HG03066 (cell line): ENCODE results near the gene TP73.

ENCODE experiments used
- ATAC-seq: cut with Tn5 transposase; IDR thresholded peaks from one replicate; pipeline ENCODE4 v1.9.1; 2021; ENCODE audit warnings: low read depth; ENCODE audit not compliant: unreplicated experiment

Gene TP73

DNA sequence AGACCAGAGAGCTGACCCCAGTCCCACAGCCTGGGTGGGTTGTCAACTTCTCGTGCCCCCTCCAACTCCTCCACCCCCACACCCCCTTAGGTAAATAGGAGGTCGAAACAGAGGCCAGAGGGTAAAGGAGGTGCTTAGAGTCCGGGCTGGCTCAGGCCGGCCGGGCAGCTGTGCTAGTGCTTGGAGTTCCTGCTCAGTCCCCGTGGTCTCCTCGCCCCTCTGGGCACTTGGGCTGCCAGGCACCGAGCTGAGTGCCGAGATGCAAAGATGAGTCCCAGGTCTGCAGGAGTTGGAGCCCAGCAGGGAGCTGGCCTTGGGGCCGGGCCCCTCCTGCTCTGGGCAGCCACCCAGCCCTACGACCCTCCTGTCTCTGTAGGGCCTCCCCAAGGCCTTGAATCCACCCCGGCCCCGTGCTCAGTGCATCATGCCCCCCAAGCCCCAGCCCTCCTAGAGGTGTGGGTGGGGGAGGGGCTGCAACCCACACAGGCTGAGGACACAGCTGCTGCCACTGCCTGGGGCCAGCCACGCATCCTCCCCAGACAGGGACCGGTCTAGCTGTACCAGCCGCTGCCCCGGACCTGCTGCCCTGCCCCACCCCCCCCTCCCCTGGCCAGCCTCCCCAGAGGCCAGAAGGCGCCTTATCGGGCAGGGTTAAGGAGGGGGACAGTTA, 122.1 kb downstream of the TP73 start:
- ATAC-seq = no peak

DNA sequence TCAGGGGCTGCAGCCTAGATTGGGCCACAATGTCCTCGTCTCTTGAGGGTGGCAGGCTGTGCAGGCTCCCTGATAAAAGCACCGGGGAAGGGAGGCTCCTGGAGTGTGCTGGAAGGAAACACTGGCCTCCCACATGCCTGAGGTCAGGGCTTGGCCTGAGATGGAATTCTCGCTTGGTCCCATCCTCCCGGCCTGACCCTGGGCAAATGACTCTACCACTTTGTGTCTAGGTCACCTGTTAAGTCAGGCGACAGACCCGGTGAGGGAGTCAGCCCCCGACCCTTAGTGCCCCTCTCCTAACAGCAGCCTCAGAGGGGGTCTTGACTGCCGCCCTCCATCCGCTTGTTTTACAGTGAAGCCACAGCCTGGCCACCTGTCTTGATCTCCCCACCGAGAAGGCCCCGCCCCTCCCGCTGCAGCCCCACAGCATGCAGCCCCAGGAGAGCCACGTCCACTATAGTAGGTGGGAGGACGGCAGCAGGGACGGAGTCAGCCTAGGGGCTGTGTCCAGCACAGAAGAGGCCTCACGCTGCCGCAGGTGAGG, 122.7 kb downstream of the TP73 start:
- no peak for ATAC-seq

DNA sequence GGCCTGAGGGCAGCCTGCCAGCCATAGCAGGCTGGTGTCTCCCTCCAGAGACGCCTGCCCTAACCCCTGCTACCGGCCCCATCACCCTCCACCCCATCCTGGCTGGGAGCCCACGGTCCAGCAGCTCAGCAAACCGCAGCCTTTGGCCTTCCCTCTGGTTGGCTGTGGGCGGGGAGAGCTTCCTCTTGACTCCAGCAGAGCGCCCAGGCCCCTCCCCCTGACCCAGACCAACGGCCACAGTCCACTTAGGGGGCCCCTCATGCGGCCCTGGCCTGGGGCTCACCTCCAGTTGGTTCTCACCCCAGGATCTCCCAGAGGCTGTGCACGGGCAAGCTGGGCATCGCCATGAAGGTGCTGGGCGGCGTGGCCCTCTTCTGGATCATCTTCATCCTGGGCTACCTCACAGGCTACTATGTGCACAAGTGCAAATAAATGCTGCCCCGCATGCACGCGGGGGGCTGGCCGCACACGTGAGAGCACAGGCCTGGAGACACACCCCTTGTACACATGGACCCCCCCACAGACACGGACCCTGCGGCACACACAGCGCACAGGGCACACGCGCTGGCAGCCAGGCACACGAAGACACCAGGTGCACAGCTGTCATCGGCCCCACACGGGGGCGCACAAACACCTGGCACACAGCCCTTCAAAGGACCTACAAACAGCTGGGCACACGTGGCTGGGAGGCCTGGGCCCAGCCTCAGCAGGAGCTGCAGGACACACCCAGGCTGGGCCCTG, 123.3 kb downstream of the TP73 start:
- no peak for ATAC-seq

DNA sequence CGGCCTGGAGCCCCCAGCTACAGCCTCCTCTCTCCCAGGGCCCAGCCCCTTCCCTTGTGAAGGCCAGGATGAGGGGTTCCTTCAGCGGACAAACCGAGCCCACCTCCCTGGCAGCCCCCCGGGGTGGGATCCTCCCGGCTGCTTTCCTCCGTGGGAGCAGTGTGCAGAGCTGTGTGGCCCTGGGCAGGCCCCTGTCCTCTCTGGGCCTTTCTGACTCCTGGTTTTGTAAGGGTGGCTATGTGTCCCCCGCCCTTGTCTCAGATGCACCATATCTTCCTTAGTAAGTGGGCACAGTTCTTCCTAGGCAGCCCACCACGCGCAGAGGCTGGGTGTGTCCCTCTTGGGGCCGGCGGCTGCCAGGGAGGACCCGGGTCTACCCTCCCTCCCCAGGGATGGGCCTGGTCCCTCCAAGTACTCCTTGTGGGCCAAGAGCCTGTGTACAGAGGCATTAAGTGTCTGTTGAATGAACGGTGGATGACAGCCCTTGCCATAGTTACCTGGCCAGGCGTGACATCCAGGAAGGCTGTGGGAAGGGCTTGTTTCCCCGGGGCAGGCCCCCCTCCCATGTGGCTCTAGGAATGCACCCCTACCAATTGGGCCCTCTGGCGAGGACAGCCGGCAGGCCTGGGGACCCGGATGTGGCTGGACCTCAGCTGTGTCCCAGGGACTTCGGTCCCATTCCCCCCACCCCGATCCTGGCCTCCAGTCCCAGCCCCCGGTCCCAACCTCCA, 124.1 kb downstream of the TP73 start:
- no peak for ATAC-seq

DNA sequence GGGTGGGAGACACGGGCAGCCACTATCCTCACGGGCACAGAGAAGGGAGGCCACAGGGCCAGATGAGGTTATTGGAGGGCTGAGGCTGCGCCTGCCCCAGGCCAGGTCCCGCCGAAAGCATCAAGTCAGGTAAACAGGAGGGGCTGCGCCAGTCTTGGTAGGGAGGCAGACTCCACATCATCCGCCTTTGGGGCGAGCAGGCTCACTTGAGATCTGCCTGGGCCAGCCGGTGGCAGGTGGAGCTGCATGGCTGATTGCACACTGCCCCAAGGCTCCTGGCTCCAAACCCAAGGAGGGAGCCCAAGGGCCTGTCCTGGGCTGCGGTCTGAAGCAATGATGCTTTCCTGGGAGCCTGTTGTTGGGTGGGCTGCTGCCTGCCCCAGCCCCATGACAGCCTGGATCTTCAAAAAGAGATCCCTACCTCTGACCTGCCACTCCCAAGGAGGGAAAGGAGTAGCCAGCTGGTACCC, 124.8 kb downstream of the TP73 start:
- ATAC-seq = no peak

DNA sequence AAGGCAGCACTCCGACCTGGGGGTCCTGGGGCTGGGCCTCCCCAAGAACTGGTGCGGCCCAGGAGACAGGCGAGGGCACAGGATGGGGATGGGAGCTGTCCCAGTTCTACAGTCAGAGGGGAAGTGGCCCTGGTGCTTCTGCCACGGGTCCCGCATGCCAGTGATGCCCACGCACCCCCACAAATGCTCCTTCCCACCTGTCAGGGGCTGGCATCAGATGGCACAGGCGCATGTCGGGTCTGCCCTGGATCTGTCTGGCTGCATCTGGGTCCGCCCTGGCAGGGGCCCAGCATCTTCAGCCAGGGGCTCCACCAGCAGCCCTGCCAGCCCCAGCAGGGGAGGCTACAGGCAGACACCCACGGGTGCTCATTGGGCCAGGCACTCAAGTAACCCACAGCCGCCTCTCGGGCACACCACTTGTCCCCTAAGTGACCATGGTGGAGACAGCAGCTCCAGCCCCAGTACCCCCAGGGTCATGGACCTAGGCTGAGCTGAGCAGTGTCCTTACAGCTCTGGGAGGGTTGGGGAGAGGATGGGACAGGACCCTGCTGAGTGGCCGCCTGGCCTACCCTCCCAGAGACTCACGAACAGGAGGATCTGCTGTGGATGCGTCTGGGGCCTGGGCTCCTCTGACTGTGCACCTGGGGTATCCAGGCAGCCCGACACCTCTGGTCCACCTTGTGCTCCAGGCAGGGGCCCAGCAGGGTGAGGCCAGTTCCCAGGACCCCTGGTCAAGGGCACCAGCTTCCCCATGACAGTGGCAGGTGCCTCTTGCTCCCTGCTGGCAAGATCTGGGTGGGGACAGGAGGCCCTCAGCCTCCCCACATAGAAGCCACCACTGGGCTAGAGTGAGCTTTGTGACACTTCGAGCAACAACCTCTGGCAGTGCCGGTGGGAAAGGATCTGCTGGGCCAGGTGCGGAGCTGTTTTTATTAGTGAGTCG, 125.6 kb downstream of the TP73 start:
- no peak for ATAC-seq

DNA sequence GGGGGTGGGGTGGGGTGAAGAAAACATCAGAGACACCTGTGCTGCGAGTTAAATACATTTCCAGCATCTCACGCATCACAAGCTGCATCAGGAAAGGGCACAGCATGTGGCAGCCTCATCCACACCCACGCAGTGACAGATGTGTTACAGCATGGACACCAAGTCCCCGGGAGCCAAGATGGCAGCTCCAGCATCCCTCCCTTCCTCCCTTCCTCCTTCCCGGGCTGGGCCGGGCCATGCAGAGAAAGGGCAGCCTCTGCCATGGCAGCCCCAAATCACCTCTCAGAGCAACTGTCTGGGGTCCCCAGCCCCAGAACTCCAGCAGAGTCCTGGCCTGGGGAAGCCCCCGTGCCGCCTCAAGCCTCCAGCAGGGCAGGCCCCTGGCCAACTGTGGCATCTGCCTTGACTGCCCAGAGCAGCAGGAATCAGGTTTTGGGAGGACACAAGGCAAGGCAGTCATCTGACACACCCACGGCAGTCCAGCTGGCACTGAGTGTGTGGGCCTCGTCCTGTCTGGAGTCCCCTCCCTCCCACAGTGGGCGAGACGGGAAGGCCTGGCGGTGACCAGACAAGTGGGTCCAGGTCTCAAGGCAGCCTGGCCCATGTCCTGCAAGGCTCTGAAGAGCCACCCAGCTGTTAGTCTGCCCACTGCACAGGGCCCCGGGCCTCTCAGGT, 126.4 kb downstream of the TP73 start:
- no peak for ATAC-seq

DNA sequence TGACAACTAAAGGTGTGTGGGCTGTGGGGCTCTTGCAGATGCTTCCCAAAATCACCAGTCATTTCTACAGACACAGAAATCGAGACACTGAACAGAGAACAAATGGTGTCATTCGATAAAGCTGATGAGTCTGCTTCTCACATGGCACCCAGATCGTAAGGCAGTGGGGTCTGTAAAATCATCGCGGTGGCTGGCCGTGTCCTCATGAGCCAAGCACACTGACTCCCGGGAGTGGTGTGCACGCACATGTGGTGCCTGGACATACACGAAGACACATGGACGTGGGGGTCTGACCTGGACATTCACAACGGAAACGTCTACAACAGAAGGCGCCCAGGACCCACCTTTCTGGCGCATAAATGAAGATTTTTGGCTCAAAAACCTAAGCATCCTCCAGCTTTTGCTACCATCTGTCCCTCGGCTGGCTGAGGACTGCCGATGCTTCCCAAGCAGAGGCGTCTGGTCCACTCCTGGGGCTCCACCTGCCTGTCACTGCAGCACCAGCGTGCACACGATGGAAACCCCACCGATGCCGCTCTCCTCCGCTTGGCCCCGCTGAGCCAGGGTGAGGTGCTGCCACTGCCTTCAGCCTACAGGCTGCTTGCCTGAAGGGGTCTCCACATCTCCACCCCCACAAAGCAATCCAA, 127.1 kb downstream of the TP73 start:
- ATAC-seq = no peak

DNA sequence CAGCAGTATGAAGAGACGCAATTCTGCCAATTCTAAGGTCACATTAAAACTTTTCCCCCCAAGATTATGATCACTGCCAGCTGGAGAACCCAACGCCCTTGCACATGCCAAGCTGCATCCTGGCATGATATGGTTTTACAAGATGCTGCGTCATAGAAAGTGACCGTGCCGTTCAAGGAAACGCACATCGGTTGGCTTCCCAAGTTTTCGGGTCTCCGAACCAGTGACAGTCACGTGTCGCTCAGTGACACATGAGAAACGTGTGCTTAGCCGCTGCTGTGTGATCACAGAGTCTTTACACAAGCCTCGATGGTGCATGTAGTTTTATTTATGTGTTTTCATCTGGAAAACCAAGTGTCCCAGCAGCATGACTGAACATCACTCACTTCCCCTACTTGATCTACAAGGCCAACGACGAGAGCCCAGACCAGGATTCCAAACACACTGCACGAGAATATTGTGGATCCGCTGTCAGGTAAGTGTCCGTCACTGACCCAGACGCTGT, 127.6 kb downstream of the TP73 start:
- ATAC-seq = no peak

DNA sequence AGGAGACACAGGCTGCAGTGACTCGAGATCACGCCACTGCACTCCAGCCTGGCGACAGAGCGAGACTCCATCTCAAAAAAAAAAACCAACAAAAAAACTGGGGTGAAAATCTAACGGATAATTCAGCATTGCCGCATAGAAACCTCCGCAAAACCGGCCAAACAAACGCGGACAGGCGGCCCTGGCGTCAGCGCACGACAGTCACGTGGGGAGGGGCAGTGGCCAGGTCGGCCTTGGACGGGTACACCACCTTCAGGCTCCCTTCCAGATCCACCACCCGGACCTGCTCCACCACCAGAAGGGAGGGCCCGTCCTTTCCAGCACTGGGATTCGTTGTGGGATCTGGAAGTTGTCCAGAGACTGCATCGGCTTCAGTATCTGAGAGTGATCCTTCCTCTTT, 128.6 kb downstream of the TP73 start:
- ATAC-seq = no peak

DNA sequence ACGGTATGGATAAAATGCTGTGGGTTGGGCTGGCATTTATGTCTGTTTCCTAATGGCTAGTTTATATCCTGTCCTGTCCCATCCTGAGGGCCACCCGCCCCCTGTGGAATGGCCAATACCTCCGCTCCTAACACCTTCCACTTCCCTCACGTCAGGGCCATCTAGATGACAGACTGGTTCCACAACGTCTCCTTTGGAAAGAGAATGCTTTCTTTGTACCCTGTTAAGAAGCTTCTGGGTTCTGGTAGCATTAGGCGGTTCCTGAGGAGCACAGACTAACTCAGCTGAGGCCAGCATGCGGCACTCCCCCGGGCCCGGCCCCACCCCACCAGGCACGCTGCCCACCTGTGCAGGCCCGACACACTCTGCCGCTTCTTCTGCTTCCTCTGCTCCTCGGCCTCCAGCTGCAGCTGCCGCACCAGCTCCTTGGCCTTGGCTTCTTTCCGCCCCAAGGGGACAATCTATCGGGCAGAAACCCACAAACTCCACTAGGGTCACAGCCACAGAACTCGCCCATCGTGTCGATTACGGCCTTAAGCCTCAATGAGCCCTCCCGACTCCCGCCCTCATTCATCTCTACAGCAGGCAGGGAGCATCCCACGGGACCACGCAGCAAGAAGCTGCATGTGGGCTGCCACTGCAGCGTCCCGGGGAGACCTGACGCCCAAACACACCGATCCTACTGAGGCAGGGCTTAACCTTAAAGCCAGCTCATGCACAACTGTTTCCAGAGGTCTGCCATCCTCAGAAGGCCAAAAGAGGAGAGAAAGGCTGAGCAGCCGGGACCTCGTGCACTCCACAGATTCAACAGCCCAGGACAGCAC, 131.5 kb downstream of the TP73 start:
- ATAC-seq = no peak

DNA sequence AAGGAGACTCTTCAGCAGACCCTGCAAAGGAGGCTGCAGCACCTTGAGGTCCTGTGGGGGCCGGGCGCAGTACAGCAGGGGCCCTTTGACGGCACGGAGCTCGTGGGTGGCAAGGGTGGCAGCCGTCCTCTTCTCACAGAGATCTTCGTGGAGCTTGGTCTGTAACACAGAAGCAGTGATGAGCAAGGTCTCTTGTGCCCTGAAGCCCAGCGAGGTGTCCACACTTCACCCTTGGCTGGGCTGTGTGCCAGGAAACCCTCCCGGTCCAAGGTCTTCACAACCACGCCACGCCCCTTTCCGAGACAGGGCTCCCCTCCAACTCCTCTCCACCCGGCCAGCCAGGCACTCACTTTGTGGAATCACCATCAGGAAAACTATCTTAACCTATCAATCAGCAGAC, 132.7 kb downstream of the TP73 start:
- no peak for ATAC-seq

DNA sequence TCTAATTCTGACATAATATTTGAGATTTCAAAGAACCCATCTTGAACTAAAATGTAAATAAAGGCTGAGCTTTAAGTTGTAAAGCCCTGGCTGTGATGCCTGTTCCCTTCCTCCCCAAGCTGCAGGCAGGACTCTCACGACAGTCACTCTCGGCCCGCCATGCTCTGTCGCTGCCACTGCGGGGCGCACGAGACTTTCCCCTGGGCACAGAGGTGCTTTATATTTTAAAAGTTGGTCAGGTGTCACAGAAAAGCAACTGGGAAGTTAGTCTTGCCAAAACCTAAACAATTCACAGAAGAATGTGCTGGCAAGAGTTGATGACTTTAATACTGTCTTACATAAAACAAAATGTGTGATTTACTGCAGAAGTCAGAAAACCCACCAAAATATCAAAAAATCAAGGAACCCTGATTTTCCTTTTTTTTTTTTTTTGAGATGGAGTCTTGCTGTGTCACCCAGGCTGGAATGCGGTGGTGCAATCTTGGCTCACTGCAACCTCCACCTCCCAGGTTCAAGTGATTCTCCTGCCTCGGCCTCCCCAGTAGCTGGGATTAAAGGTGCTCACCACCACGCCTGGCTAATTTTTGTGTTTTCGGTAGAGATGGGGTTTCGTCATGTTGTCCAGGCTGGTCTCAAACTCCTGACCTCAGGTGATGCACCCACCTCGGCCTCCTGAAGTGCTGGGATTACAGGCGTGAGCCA, 133.3 kb downstream of the TP73 start:
- no peak for ATAC-seq
